ENCODE data around the gene IQCH. TPM values are rescaled to one million over a fixed set of nuclear protein-coding genes. Genes with fewer than 3 reads are reported as not detected.

Gene IQCH
- total RNA-seq, 2 donors from 2014 or later, result 0.93 to 2.2 TPM

- DNase-seq, result no peak
- Histone ChIP-seq H3K36me3 (no peaks in the 10 kb centered on the region), H3K9me3 (no peaks in the 10 kb centered on the region), H3K27ac (no peak overlapping the region), H3K4me1 (no peaks in the 10 kb centered on the region), H3K4me3 (no peak overlapping the region), H3K9ac (ENCODE audit: low read depth in 2 of 2, low read length in 2 of 2) (no peak overlapping the region), H3K27me3 (no peaks in the 10 kb centered on the region)
- intact Hi-C loops (cut with DNase I), result no loop called here
- TF ChIP-seq, protein P1, sequence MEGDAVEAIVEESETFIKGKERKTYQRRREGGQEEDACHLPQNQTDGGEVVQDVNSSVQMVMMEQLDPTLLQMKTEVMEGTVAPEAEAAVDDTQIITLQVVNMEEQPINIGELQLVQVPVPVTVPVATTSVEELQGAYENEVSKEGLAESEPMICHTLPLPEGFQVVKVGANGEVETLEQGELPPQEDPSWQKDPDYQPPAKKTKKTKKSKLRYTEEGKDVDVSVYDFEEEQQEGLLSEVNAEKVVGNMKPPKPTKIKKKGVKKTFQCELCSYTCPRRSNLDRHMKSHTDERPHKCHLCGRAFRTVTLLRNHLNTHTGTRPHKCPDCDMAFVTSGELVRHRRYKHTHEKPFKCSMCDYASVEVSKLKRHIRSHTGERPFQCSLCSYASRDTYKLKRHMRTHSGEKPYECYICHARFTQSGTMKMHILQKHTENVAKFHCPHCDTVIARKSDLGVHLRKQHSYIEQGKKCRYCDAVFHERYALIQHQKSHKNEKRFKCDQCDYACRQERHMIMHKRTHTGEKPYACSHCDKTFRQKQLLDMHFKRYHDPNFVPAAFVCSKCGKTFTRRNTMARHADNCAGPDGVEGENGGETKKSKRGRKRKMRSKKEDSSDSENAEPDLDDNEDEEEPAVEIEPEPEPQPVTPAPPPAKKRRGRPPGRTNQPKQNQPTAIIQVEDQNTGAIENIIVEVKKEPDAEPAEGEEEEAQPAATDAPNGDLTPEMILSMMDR (IDR thresholded peaks at IDR 0.05), result no peak
Observed at GRCh38 chr15:67329984-67330733, 75.6 kb downstream of the IQCH start.

GRCh38 chr15:67331676-67332075, 77.1 kb downstream of the IQCH start:
- Histone ChIP-seq H3K9ac (ENCODE audit: low read depth in 2 of 2, low read length in 2 of 2) (no peak overlapping the region), H3K36me3 (no peaks in the 10 kb centered on the region), H3K27ac (no peak overlapping the region), H3K4me3 (no peak overlapping the region), H3K9me3 (no peaks in the 10 kb centered on the region), H3K4me1 (no peaks in the 10 kb centered on the region), H3K27me3 (no peaks in the 10 kb centered on the region)
- DNase-seq, result no peak
- intact Hi-C loops (cut with DNase I), result no loop called here
- TF ChIP-seq, protein P1 (IDR thresholded peaks at IDR 0.05), result no peak

GRCh38 chr15:67335026-67335425, 80.4 kb downstream of the IQCH start:
- Histone ChIP-seq H3K36me3 (no peaks in the 10 kb centered on the region), H3K27ac (no peak overlapping the region), H3K9ac (ENCODE audit: low read depth in 2 of 2, low read length in 2 of 2) (no peak overlapping the region), H3K4me3 (no peak overlapping the region), H3K4me1 (no peaks in the 10 kb centered on the region), H3K27me3 (no peaks in the 10 kb centered on the region), H3K9me3 (no peaks in the 10 kb centered on the region)
- no peak for DNase-seq
- TF ChIP-seq, protein P1 (IDR thresholded peaks at IDR 0.05), result no peak
- intact Hi-C loops (cut with DNase I), result no loop called here

DNA sequence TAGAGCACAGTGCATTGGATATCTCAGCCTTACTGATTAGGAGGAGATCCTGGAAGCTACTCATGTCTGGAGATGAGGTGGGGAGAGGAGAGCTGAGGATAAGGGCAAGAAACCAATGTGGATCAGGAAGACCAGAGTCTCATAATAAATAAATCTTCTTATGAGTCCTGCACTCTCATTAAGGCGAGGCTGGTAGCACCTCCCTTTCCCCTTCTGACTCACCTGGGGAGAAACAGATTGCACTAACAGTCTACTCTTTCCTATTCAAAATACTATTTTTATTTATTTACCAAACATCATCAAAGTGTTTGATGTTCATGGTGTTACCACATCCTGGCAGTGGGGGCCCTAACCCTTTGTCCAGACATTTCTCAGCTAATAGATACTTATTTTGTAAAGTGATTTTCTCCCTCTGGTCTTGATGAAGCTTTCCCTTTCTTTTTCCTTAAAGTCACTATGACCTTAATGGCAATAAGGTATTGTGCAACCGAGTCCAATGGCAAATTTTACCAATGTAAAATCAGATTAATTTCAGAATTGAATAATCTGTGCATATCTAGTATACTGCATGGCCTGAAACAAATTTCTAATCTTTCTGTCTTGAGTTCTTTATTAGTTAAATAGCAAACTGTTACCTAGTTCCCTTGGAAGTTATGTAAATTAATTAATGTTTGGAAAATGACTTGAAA, 81.1 kb downstream of the IQCH start:
- no peak overlapping the region for H3K27ac ChIP-seq
- H3K4me1 ChIP-seq, result no peaks in the 10 kb centered on the region
- H3K9ac ChIP-seq (ENCODE audit: low read depth in 2 of 2, low read length in 2 of 2), result no peak overlapping the region
- intact Hi-C loops (cut with DNase I), result no loop called here
- H3K27me3 ChIP-seq, result no peaks in the 10 kb centered on the region
- H3K9me3 ChIP-seq, result no peaks in the 10 kb centered on the region
- no peak for DNase-seq
- H3K36me3 ChIP-seq, result no peaks in the 10 kb centered on the region
- TF ChIP-seq, protein P1 (IDR thresholded peaks at IDR 0.05), result no peak
- H3K4me3 ChIP-seq, result no peak overlapping the region

- no peaks in the 10 kb centered on the region for H3K4me1 ChIP-seq
- no peaks in the 10 kb centered on the region for H3K9me3 ChIP-seq
- no peak overlapping the region for H3K9ac ChIP-seq (ENCODE audit: low read depth in 2 of 2, low read length in 2 of 2)
- H3K27ac ChIP-seq, result no peak overlapping the region
- no peak for DNase-seq
- H3K36me3 ChIP-seq, result no peaks in the 10 kb centered on the region
- no peaks in the 10 kb centered on the region for H3K27me3 ChIP-seq
- intact Hi-C loops (cut with DNase I), result no loop called here
- H3K4me3 ChIP-seq, result no peak overlapping the region
- TF ChIP-seq, protein P1 (IDR thresholded peaks at IDR 0.05), result no peak
Observed at GRCh38 chr15:67340630-67341029, 86.0 kb downstream of the IQCH start.

All from colonic mucosa (tissue), 4 donors.